ENCODE results near the gene CD38. TPM values are rescaled to one million over a fixed set of nuclear protein-coding genes. Genes with fewer than 3 reads are reported as not detected.

Gene CD38
- total and polyA plus RNA-seq, 4 donors: 3.2 to 9.4 (median 5.3) TPM

- no peak for TF ChIP-seq EGR1 (IDR thresholded peaks at IDR 0.05; ENCODE audit: low read depth in 2 of 2)
- peak overlapping the region in 1 of 2 donors; percentile 45 for H3K9ac ChIP-seq (ENCODE audit: low read depth in 1 of 2, low read length in 2 of 2)
- WGBS: 86% methylated on average over 1 of the region's 1 CpG
Observed at GRCh38 chr4:15779809-15780208, 1.7 kb downstream of the CD38 start.

GRCh38 chr4:15781427-15782095, 3.4 kb downstream of the CD38 start:
- Histone ChIP-seq H3K4me1 (ENCODE audit: control insufficient read depth in 4 of 4, insufficient read depth in 4 of 4, low read length in 3 of 4) (peaks cover 0 to 17% (median 5%) of the 10 kb centered on the region in 4 donors), H3K9me3 (ENCODE audit: control insufficient read depth in 4 of 4, low read length in 3 of 4) (no peaks in the 10 kb centered on the region), H3K4me3 (ENCODE audit: low read depth in 1 of 3, low read length in 3 of 3) (no peak overlapping the region), H3K9ac (ENCODE audit: low read depth in 1 of 2, low read length in 2 of 2) (no peak overlapping the region), H3K27me3 (ENCODE audit: control insufficient read depth in 4 of 4, insufficient read depth in 4 of 4, low read length in 3 of 4) (no peaks in the 10 kb centered on the region), H3K36me3 (ENCODE audit: control insufficient read depth in 4 of 4, insufficient read depth in 3 of 4, low read depth in 1 of 4, low read length in 3 of 4) (no peaks in the 10 kb centered on the region), H3K27ac (ENCODE audit: low read depth in 1 of 2, low read length in 2 of 2) (no peak overlapping the region)
- 80% methylated on average over 6 of the region's 6 CpGs for WGBS
- TF ChIP-seq, protein P1, sequence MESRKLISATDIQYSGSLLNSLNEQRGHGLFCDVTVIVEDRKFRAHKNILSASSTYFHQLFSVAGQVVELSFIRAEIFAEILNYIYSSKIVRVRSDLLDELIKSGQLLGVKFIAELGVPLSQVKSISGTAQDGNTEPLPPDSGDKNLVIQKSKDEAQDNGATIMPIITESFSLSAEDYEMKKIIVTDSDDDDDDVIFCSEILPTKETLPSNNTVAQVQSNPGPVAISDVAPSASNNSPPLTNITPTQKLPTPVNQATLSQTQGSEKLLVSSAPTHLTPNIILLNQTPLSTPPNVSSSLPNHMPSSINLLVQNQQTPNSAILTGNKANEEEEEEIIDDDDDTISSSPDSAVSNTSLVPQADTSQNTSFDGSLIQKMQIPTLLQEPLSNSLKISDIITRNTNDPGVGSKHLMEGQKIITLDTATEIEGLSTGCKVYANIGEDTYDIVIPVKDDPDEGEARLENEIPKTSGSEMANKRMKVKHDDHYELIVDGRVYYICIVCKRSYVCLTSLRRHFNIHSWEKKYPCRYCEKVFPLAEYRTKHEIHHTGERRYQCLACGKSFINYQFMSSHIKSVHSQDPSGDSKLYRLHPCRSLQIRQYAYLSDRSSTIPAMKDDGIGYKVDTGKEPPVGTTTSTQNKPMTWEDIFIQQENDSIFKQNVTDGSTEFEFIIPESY (IDR thresholded peaks at IDR 0.05): no peak
- TF ChIP-seq RXRA (IDR thresholded peaks at IDR 0.05): no peak
- TF ChIP-seq FOXA2 (IDR thresholded peaks at IDR 0.05): no peak
- no peak for TF ChIP-seq JUND (IDR thresholded peaks at IDR 0.05)
- TF ChIP-seq TAF1 (conservative IDR thresholded peaks at IDR 0.05): no peak
- TF ChIP-seq, protein P2, sequence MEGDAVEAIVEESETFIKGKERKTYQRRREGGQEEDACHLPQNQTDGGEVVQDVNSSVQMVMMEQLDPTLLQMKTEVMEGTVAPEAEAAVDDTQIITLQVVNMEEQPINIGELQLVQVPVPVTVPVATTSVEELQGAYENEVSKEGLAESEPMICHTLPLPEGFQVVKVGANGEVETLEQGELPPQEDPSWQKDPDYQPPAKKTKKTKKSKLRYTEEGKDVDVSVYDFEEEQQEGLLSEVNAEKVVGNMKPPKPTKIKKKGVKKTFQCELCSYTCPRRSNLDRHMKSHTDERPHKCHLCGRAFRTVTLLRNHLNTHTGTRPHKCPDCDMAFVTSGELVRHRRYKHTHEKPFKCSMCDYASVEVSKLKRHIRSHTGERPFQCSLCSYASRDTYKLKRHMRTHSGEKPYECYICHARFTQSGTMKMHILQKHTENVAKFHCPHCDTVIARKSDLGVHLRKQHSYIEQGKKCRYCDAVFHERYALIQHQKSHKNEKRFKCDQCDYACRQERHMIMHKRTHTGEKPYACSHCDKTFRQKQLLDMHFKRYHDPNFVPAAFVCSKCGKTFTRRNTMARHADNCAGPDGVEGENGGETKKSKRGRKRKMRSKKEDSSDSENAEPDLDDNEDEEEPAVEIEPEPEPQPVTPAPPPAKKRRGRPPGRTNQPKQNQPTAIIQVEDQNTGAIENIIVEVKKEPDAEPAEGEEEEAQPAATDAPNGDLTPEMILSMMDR (IDR thresholded peaks at IDR 0.05; ENCODE audit: low read depth, low read length, missing input control): no peak
- TF ChIP-seq REST (IDR thresholded peaks at IDR 0.05): no peak
- TF ChIP-seq NR2F2 (IDR thresholded peaks at IDR 0.05): no peak
- TF ChIP-seq HNF4A (conservative IDR thresholded peaks at IDR 0.05): no peak
- TF ChIP-seq FOXA1 (IDR thresholded peaks at IDR 0.05): no peak
- no peak for TF ChIP-seq EGR1 (IDR thresholded peaks at IDR 0.05; ENCODE audit: low read depth in 2 of 2)
- TF ChIP-seq YY1 (IDR thresholded peaks at IDR 0.05): no peak
- no peak for TF ChIP-seq GABPA (IDR thresholded peaks at IDR 0.05 in 1 of 2, conservative IDR thresholded peaks at IDR 0.05 in 1 of 2)
- TF ChIP-seq ATF3 (IDR thresholded peaks at IDR 0.05): no peak
- TF ChIP-seq, protein P3, sequence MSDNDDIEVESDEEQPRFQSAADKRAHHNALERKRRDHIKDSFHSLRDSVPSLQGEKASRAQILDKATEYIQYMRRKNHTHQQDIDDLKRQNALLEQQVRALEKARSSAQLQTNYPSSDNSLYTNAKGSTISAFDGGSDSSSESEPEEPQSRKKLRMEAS (IDR thresholded peaks at IDR 0.05): no peak
- no peak for TF ChIP-seq RAD21 (IDR thresholded peaks at IDR 0.05)
- TF ChIP-seq HNF4G (IDR thresholded peaks at IDR 0.05): no peak
- no peak for TF ChIP-seq SP1 (IDR thresholded peaks at IDR 0.05)
- DNase-seq (ENCODE audit: low spot score): no peak

More at GRCh38 chr4:15779809-15780208, 1.7 kb downstream of the CD38 start:
- H3K36me3 ChIP-seq (ENCODE audit: control insufficient read depth in 4 of 4, insufficient read depth in 3 of 4, low read depth in 1 of 4, low read length in 3 of 4): no peaks in the 10 kb centered on the region
- H3K4me1 ChIP-seq (ENCODE audit: control insufficient read depth in 4 of 4, insufficient read depth in 4 of 4, low read length in 3 of 4): peaks cover 0 to 17% (median 5%) of the 10 kb centered on the region in 4 donors
- no peaks in the 10 kb centered on the region for H3K9me3 ChIP-seq (ENCODE audit: control insufficient read depth in 4 of 4, low read length in 3 of 4)
- no peaks in the 10 kb centered on the region for H3K27me3 ChIP-seq (ENCODE audit: control insufficient read depth in 4 of 4, insufficient read depth in 4 of 4, low read length in 3 of 4)
- DNase-seq (ENCODE audit: low spot score): no peak
- H3K27ac ChIP-seq (ENCODE audit: low read depth in 1 of 2, low read length in 2 of 2): peak overlapping the region; percentile 19 to 79
- peak overlapping the region in 2 of 3 donors; percentile 79 to 88 for H3K4me3 ChIP-seq (ENCODE audit: low read depth in 1 of 3, low read length in 3 of 3)
